GM18498 (cell line): Measurements from ENCODE around the gene KPNA6.

ENCODE experiments used
- ATAC-seq: cut with Tn5 transposase; IDR thresholded peaks from one replicate; pipeline ENCODE4 v1.9.1; 2021; ENCODE audit warnings: mild to moderate bottlenecking, moderate library complexity; ENCODE audit not compliant: unreplicated experiment

Gene KPNA6

DNA sequence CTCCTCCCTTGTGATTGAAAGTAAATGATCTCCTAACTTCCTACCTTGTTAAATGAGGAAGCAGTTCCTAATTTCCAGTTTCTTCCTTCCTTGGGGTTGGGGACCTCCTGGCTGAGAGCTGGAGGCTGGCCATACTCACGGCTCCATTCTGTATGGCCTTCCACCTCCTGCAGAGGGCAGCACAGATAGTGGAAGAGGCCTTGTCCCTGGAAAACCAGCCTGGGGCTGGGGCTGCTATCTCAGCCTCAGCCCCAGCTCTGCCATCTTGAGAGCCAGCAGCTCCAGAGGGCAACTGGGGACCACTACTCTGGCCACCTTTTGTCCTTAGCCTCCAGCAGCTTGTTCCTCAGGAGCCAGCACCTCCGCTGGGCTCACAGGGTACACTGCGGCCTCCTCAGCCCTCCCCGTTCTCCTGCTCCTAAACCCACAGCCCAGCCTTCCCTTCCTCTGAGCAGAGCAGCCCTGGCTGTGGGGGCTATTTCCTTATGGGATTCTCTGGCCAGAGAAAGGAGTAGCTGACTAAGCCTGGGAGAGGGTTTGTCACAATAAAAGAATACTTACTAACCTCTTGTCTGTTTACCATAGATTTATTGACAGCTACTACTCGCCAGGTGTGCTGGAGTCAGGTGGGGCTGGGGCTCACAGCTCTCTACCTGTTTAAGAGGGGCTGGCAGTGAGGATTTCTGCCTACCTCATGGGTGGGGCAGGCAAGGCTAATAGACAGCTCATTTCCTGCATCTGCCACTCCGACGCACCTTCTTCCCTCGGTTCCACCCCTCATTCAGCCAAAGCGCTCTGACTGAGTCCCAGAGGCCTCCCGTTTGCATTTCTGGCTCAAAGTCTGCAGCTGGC, 108.0 kb downstream of the KPNA6 start:
- peak; percentile 43 for ATAC-seq

DNA sequence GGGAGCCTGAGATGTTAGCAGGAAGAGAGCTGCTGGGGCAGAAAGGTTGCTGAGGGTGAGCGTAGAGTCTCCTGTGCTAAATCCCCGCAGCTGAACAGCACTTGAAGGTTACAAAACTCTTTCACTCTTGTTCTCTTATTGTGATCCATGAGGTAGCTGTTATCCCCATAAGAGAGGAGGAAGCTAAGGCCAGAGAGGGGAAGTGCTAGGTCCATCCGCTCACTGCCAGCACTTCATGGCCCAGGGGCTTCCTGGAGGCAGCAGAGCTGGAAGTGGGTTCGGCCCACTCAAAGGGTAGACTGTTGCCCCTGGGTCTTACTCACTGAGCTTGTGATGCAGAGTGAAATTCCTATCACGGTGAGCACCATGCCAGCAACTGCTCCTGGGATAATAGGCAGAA, 108.7 kb downstream of the KPNA6 start:
- ATAC-seq = no peak

DNA sequence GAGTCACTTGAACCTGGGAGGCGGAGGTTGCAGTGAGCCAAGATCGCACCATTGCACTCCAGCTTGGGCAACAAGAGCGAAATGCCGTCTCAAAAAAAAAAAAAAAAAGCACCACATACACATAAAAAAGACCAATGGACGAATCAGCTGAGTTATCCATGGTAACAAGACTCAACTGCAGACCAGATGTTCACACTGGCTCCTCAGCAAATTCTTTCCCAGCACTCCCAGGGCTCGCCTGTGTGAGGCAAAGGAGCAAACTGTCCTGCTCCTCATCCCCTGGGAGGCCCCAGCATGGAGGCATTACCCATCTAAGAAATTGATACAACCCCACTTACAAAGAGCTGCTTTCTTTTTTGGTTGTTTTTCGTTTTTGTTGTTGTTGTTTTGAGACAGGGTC, 111.2 kb downstream of the KPNA6 start:
- no peak for ATAC-seq

DNA sequence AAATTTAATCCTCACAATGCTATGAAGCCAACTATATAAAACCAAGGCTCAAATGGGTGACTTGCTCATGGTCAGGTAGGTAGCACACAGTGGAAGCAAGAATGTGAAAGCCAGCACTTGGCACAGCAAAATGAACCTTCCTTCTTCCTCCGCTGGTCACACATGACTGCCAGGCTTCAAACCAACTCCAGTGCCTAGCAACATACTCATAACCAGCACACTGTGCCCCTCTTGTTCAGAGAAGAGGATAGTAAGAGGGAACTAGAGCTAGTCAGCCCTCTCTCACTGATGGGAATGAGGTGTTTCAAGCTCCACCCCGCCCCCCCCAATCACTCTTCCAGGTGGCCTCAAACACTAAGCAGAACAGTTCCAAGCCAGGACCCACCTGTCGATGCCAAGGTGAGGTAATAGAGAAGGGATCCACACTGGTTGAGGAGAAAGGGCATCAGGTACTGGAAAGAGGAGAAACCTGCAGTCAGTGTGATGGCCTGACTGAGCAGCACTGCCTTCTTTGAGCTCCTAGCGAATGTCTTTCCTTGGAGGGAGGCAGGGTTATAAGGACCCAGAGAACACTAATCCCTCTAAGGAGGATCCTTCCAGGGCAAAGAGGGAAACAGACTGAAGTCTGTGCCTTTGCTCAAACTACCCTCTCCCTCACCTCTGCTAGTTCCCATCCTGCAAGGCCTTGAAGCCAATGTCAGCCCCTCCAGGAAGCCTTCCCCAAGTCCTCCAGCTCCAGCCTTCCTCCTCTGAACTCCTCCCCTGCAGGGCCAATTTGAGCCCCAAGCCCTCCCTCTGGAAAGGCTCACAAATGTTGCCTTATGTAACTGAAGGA, 113.1 kb downstream of the KPNA6 start:
- ATAC-seq = no peak

DNA sequence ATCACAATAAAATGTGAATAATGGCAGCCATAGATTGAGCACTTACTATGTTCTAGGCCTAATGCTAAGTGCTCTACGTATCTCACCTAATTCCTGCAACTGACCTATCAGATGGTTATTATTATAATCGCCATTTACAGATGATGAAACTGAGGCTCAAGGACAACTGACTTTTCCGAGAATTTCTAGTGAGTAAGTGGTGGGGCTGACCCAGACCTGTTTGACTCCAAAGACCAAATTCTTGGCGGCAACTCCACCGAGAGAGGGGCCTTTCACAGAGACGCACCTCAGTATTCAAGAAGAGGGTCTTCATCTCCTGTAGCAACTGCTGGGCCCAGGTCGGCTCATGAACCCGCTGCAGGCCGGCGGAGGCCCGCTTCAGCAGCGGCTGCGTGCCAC, 113.7 kb downstream of the KPNA6 start:
- ATAC-seq = no peak

DNA sequence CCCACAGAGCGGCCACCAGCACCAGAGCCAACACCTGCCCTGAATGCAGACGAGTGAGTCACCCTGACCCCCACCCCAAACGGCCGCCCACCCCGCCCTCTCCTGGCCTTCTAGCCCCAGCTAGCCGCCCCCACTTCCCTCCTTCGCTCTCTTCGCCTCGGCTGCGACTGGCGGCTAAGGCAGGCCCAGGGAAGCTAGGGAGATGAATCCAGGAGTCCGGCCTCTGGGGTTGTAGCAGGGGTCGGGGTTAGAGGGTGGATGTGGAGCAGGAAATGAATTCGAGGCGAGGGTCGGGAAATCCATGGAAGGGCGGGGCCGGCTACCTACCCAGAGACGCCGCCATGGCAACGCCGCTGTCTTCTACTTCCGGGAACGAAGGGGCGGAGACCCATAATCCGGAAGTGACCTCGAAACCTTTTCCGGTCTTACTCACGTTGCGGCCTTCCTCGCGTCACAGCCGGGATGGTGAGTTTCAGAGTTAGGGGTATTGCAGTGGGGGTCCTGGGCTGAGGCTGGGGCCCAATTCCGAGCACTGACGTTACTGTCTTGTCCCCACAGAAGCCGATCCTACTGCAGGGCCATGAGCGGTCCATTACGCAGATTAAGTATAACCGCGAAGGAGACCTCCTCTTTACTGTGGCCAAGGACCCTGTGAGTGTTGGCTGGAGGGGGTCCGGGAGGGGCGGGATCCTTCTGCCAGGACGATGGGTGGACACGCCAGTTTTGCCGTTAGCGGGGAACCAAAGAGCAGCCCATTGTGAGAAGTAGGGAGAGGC, 114.3 kb downstream of the KPNA6 start, which contains the start of the genes EIF3I and TMEM234:
TSS of gene EIF3I (plus strand) at position 428 of the 776 bp plus-strand sequence. CDS start at position 463, 35 bp downstream.
TSS of gene TMEM234 (minus strand) at position 374 of the 776 bp plus-strand sequence. CDS start at position 343, 31 bp downstream.
- peak; percentile 93 for ATAC-seq

DNA sequence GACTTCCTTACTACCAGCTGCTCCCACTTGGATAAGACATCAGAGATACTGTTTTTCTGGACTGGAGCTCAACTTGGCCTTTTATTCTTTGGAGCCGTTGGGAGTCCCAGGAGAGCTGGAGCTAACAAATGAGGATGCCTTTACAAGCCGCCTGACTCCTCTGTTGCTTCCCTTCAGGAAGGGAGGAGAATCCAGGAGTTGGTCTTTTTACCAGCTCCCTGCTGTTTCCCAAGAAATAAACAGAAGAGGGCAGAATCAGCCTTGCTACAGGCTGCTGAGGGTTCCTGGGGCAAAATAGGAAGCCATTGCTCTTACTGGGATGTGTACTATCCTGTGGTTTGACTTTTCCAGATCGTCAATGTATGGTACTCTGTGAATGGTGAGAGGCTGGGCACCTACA, 115.8 kb downstream of the KPNA6 start:
- ATAC-seq = no peak

DNA sequence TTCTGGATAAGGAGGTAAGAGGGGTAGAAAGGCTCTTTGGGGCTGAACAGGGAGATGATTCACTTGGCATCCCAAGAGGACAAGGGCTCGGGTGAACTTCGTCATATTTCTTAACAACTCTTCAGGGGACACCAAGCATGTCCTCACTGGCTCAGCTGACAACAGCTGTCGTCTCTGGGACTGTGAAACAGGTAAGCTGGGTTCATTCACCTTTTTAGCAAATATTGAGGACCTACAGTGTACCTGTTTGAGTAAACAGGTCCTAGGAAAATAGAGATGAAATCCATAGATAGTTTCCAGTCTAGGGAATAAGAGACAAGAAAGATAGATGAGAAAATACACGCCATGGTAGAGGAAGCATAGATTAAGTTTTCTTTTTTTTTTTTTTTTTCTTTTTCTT, 116.4 kb downstream of the KPNA6 start:
- ATAC-seq = no peak
